A549 (cell line): ENCODE data around the gene SLC17A3. TPM values are rescaled to one million over a fixed set of nuclear protein-coding genes. Genes with fewer than 3 reads are reported as not detected.

Experiments
- ATAC-seq, 2 experiments: fragments of 200-7000 bp in 1 of 2; fragments of >200 bp in 1 of 2; cut with Nextera tagmentation in 1 of 2; cut with Tn5 transposase in 1 of 2; 3 replicates each; pipeline versions ENCODE4 v1.8.0 to v1.9.1; 2018 to 2020; ENCODE audit warnings: mild to moderate bottlenecking in 1 of 2, moderate library complexity in 1 of 2
- CTCF ChIA-PET: fragments of 300-600 bp; sonication (Branson Sonifier 250); formaldehyde crosslinking; extraction: SDS; loops from one replicate; lab custom pipeline; 2021; ENCODE audit warnings: antibody characterized with exemption, inconsistent platforms; lab: Yijun Ruan, JAX
- POLR2A ChIA-PET: fragments of 350-600 bp; formaldehyde crosslinking; extraction: SDS; loops from one replicate; lab custom pipeline; 2021; ENCODE audit warnings: antibody characterized with exemption, inconsistent platforms; lab: Yijun Ruan, JAX
- DNase-seq, 2 experiments: peaks; one replicate each; pipeline versions ENCODE4 v3.0.0 to v3.0.0-alpha.2; 2011 to 2016; ENCODE audit warnings: low read depth in 1 of 2, low spot score in 1 of 2
- FAIRE-seq: peaks from 2 replicates; lab custom pipeline; 2011; peaks lifted over from hg19 to GRCh38; lab: Jason Lieb, UNC
- H3K27ac ChIP-seq, 2 experiments: fragments of >200 bp; sonication (Bioruptor Twin); formaldehyde crosslinking; 3 replicates each; pipeline ENCODE4 v1.5.1; 2016 to 2017
- H3K4me1 ChIP-seq: fragments of >200 bp; sonication (Bioruptor Twin); formaldehyde crosslinking; 3 replicates; pipeline ENCODE4 v1.6.1; 2016
- H3K4me2 ChIP-seq: fragments of >200 bp; sonication (Bioruptor Twin); formaldehyde crosslinking; 3 replicates; pipeline ENCODE4 v1.6.1; 2016
- H3K4me3 ChIP-seq: fragments of >200 bp; sonication (Bioruptor Twin); formaldehyde crosslinking; 3 replicates; pipeline ENCODE4 v1.5.1; 2016
- H3K9me3 ChIP-seq: fragments of >200 bp; sonication (Bioruptor Twin); formaldehyde crosslinking; 3 replicates; pipeline ENCODE4 v1.6.1; 2016
- BHLHE40 ChIP-seq: IDR thresholded peaks from 2 replicates; pipeline ENCODE4 v1.6.1; 2012; ENCODE audit warnings: low read depth, low read length, inconsistent platforms
- CEBPB ChIP-seq, 2 experiments: fragments of >200 bp in 1 of 2; sonication (Bioruptor Twin) in 1 of 2; formaldehyde crosslinking in 1 of 2; IDR thresholded peaks; 2 replicates each; pipeline ENCODE4 v1.6.1; 2012 to 2016
- CHD2 ChIP-seq: fragments of 150-350 bp; IDR thresholded peaks from 2 replicates; pipeline ENCODE4 v1.6.1; 2014; ENCODE audit warnings: low read length; ENCODE audit not compliant: partially characterized antibody
- CHD4 ChIP-seq: fragments of 200-600 bp; sonication (generic); IDR thresholded peaks from 2 replicates; pipeline ENCODE4 v1.6.1; 2016; ENCODE audit warnings: antibody characterized with exemption, mild to moderate bottlenecking, borderline replicate concordance
- EHF ChIP-seq: fragments of 250-450 bp; sonication (Bioruptor Pico); IDR thresholded peaks from 2 replicates; pipeline ENCODE4 v1.5.0; 2020; ENCODE audit warnings: mild to moderate bottlenecking
- ELK1 ChIP-seq: fragments of 150-350 bp; IDR thresholded peaks from 2 replicates; pipeline ENCODE4 v1.6.1; 2014; ENCODE audit warnings: low read depth, mild to moderate bottlenecking, low read length
- ESRRA ChIP-seq: fragments of 150-350 bp; IDR thresholded peaks from 2 replicates; pipeline ENCODE4 v1.6.1; 2014; ENCODE audit warnings: mild to moderate bottlenecking, low read length, borderline replicate concordance
- FOSB ChIP-seq: fragments of 250-450 bp; sonication (Bioruptor Pico); IDR thresholded peaks from 2 replicates; pipeline ENCODE4 v1.5.0; 2020; ENCODE audit warnings: mild to moderate bottlenecking, moderate library complexity
- FOSL2 ChIP-seq, 2 experiments: fragments of 450-650 bp in 1 of 2; fragments of >200 bp in 1 of 2; sonication (Bioruptor Twin) in 1 of 2; formaldehyde crosslinking; IDR thresholded peaks; 2 replicates each; pipeline versions ENCODE4 v1.5.0 to v1.6.1; 2016 to 2020; ENCODE audit warnings: mild to moderate bottlenecking in 1 of 2, moderate library complexity in 1 of 2
- GATA3 ChIP-seq: IDR thresholded peaks from 2 replicates; pipeline ENCODE4 v1.6.1; 2012; ENCODE audit warnings: borderline replicate concordance
- HDAC2 ChIP-seq: fragments of 200-600 bp; sonication (generic); IDR thresholded peaks from 2 replicates; pipeline ENCODE4 v1.6.1; 2016
- HES2 ChIP-seq: fragments of >200 bp; sonication (Bioruptor Twin); formaldehyde crosslinking; IDR thresholded peaks from 2 replicates; pipeline ENCODE4 v1.6.1; 2016
- HOXA7 ChIP-seq: fragments of 250-450 bp; sonication (Bioruptor Pico); IDR thresholded peaks from 2 replicates; pipeline ENCODE4 v1.5.0; 2020; ENCODE audit warnings: mild to moderate bottlenecking, moderate library complexity
- JUNB ChIP-seq: fragments of >200 bp; sonication (Bioruptor Twin); formaldehyde crosslinking; IDR thresholded peaks from 2 replicates; pipeline ENCODE4 v1.6.1; 2016
- MAFK ChIP-seq: fragments of 450-650 bp; IDR thresholded peaks from 2 replicates; pipeline ENCODE4 v1.6.1; 2014; ENCODE audit not compliant: partially characterized antibody
- MYC ChIP-seq: IDR thresholded peaks from 2 replicates; pipeline ENCODE4 v1.6.1; 2012; ENCODE audit warnings: mild to moderate bottlenecking, inconsistent platforms, low read length, improper control_type of control experiment, borderline replicate concordance
- NPAS2 ChIP-seq: fragments of 250-450 bp; sonication (Bioruptor Pico); IDR thresholded peaks from 2 replicates; pipeline ENCODE4 v1.8.0; 2022; ENCODE audit warnings: mild to moderate bottlenecking, moderate library complexity, borderline replicate concordance
- NR3C1 ChIP-seq: fragments of >200 bp; sonication (Bioruptor Twin); formaldehyde crosslinking; IDR thresholded peaks from 3 replicates; pipeline ENCODE4 v1.6.1; 2017
- PBX3 ChIP-seq: IDR thresholded peaks from 2 replicates; pipeline ENCODE4 v1.6.1; 2012
- RAD21 ChIP-seq, 2 experiments: fragments of >200 bp in 1 of 2; sonication (Bioruptor Twin) in 1 of 2; formaldehyde crosslinking in 1 of 2; IDR thresholded peaks in 1 of 2; conservative IDR thresholded peaks in 1 of 2; 2 replicates in 1 of 2; 3 replicates in 1 of 2; pipeline ENCODE4 v1.6.1; 2012 to 2018; ENCODE audit warnings: inconsistent platforms in 1 of 2
- RCOR1 ChIP-seq: fragments of 150-350 bp; IDR thresholded peaks from 2 replicates; pipeline ENCODE4 v1.6.1; 2014; ENCODE audit warnings: antibody characterized with exemption, low read length, low read depth
- RNF2 ChIP-seq: fragments of 200-600 bp; sonication (generic); IDR thresholded peaks from 2 replicates; pipeline ENCODE4 v1.6.1; 2016; ENCODE audit warnings: low read depth, mild to moderate bottlenecking, antibody characterized with exemption, moderate library complexity, borderline replicate concordance
- SMC3 ChIP-seq: fragments of >200 bp; sonication (Bioruptor Twin); formaldehyde crosslinking; IDR thresholded peaks from 3 replicates; pipeline ENCODE4 v1.6.1; 2018; ENCODE audit warnings: inconsistent platforms
- USF2 ChIP-seq: fragments of 450-650 bp; IDR thresholded peaks from 2 replicates; pipeline ENCODE4 v1.6.1; 2014; ENCODE audit warnings: antibody characterized with exemption
- WGBS: methylation state at CpG from one replicate; pipeline ENCODE4 v1.1.6; 2017; ENCODE audit errors: missing lambda C conversion rate; 5-methylcytosine and 5-hydroxymethylcytosine counted together
- polyA plus RNA-seq, 4 experiments: library from polyadenylated mRNA; depleted of rRNA in 3 of 4; stranded (reverse); fragments of >200 nt; fragmentation: RNase III in 1 of 4; extraction: RNeasy Plus Mini Kit Qiagen cat#74134 plus additional on column Dnase treatment in 1 of 4; gene quantifications; 2 replicates in 3 of 4; 3 replicates in 1 of 4; pipeline ENCODE4 v1.2.3, GENCODE V29; 2011 to 2017

SLC17A3 gene
- polyA plus RNA-seq, 2 of the 4 experiments (the other 2 are of a cell fraction) = 5.3 to 7.5 TPM

- Histone ChIP-seq H3K9me3 (no peaks in the 10 kb centered on the region), H3K4me2 (no peak overlapping the region)
- CTCF ChIA-PET = interaction anchor here (1.0 kb wide), 1 partner anchor 12 kb away, joined by 4 read pairs; the partner anchor contains the start of gene SLC17A3
- no peak for FAIRE-seq
- WGBS = 53% methylated on average over 4 of the region's 4 CpGs
- no peak for ATAC-seq
- no peak for TF ChIP-seq HOXA7 (CRISPR knock-in tag)
- TF ChIP-seq, all 56 proteins: peak for 0
- Histone ChIP-seq H3K4me1 (no peaks in the 10 kb centered on the region), H3K4me3 (no peak overlapping the region), H3K27ac (no peak overlapping the region)
- POLR2A ChIA-PET = no interaction called here
- no peak for DNase-seq
Measured at GRCh38 chr6:25862199-25862598, 11.8 kb downstream of the SLC17A3 start.

GRCh38 chr6:25852756-25853155, 21.3 kb downstream of the SLC17A3 start:
- TF ChIP-seq SMC3 = no peak
- FAIRE-seq (no peak), ATAC-seq (no peak), DNase-seq (no peak)
- Histone ChIP-seq H3K9me3 (no peaks in the 10 kb centered on the region), H3K27ac (no peak overlapping the region), H3K4me2 (no peak overlapping the region), H3K4me1 (no peaks in the 10 kb centered on the region), H3K4me3 (no peak overlapping the region)
- ChIA-PET POLR2A (no interaction called here), CTCF (no interaction called here)

- Histone ChIP-seq H3K9me3 (no peaks in the 10 kb centered on the region), H3K4me1 (no peaks in the 10 kb centered on the region), H3K4me3 (no peak overlapping the region), H3K27ac (no peak overlapping the region), H3K4me2 (no peak overlapping the region)
- DNase-seq (no peak), ATAC-seq (no peak), FAIRE-seq (no peak)
- TF ChIP-seq CHD2 = no peak
- TF ChIP-seq RAD21 (conservative IDR thresholded peaks at IDR 0.05 in 1 of 2, IDR thresholded peaks at IDR 0.05 in 1 of 2) = no peak
- TF ChIP-seq ESRRA = no peak
- no peak for TF ChIP-seq BHLHE40
- no peak for TF ChIP-seq GATA3
- no peak for TF ChIP-seq NR3C1
- TF ChIP-seq MYC = no peak
- TF ChIP-seq HES2 = no peak
- TF ChIP-seq FOSB = no peak
- TF ChIP-seq FOSL2 (IDR thresholded peaks at IDR 0.05) = no peak
- TF ChIP-seq FOSL2 (CRISPR knock-in tag; IDR thresholded peaks at IDR 0.05) = no peak
- TF ChIP-seq EHF (CRISPR knock-in tag) = no peak
- no peak for TF ChIP-seq MAFK
- no peak for TF ChIP-seq CHD4
- no peak for TF ChIP-seq PBX3
- no peak for TF ChIP-seq USF2
- TF ChIP-seq NPAS2 (CRISPR knock-in tag) = no peak
- no peak for TF ChIP-seq HDAC2
- no peak for TF ChIP-seq HOXA7 (CRISPR knock-in tag)
- POLR2A ChIA-PET = no interaction called here
- 69% methylated on average over 2 of the region's 2 CpGs for WGBS
- CTCF ChIA-PET = no interaction called here
Measured at GRCh38 chr6:25851961-25852360, 22.1 kb downstream of the SLC17A3 start.

- ChIA-PET POLR2A (no interaction called here), CTCF (no interaction called here)
- DNase-seq (no peak), FAIRE-seq (no peak), ATAC-seq (no peak)
- H3K4me2 ChIP-seq = no peak overlapping the region
- H3K4me1 ChIP-seq = no peaks in the 10 kb centered on the region
- no peak overlapping the region for H3K4me3 ChIP-seq
- no peaks in the 10 kb centered on the region for H3K9me3 ChIP-seq
- no peak for TF ChIP-seq CEBPB (IDR thresholded peaks at IDR 0.05)
- no peak for TF ChIP-seq RCOR1
- TF ChIP-seq JUNB = no peak
- TF ChIP-seq MYC = no peak
- TF ChIP-seq ELK1 = no peak
- TF ChIP-seq RNF2 = no peak
- WGBS = 62% methylated on average over 2 of the region's 2 CpGs
- H3K27ac ChIP-seq = no peak overlapping the region
Measured at GRCh38 chr6:25844518-25844917, 29.5 kb downstream of the SLC17A3 start.
